K562 (cell line): ENCODE results near the gene RNF224. TPM values are rescaled to one million over a fixed set of nuclear protein-coding genes. Genes with fewer than 3 reads are reported as not detected.
A peak's percentile ranks its signal among the peaks of the same experiment; 100 is the strongest.

Source experiments
- ATAC-seq: fragments of 200-7000 bp; cut with Tn5 transposase; 3 replicates; pipeline ENCODE4 v1.9.1; 2020; ENCODE audit warnings: moderate library complexity
- BruUV-seq: library from RNA; stranded (reverse); fragments of 400-500 nt; replicated peaks from 2 replicates; lab custom pipeline; 2021; lab: Mats Ljungman, UMichigan
- CTCF ChIA-PET: fragments of 300-600 bp; formaldehyde crosslinking; extraction: SDS; loops from one replicate; lab custom pipeline; 2021; ENCODE audit warnings: low intra/inter-chr PET ratio; lab: Yijun Ruan, JAX
- POLR2A ChIA-PET: fragments of 300-600, 350-650 bp; sonication (Branson Sonifier 250); formaldehyde crosslinking; extraction: SDS; loops from one replicate; lab custom pipeline; 2021; ENCODE audit warnings: antibody characterized with exemption, inconsistent platforms; lab: Yijun Ruan, JAX
- DNase-seq, 4 experiments: peaks; one replicate each; pipeline versions ENCODE4 v3.0.0 to v3.0.0-alpha.2; 2011 to 2018; ENCODE audit warnings: low spot score in 3 of 4, mixed read lengths in 3 of 4; ENCODE audit errors: extremely low read depth in 1 of 4
- FAIRE-seq: peaks from 2 replicates; lab custom pipeline; 2011; peaks lifted over from hg19 to GRCh38; lab: Jason Lieb, UNC
- H2AFZ ChIP-seq: 2 replicates; pipeline ENCODE4 v1.6.0; 2011; ENCODE audit warnings: low read depth, low read length, control low read depth, inconsistent platforms
- H3K27ac ChIP-seq: fragments of 200-600 bp; 3 replicates; pipeline ENCODE4 v1.8.0; 2011; ENCODE audit warnings: low read depth, mild to moderate bottlenecking, control low read depth, inconsistent platforms, low read length, moderate library complexity, mixed read lengths; ENCODE audit errors: extremely low read depth
- H3K27me3 ChIP-seq, 2 experiments: fragments of 300-600 bp in 1 of 2; 2 replicates in 1 of 2; 3 replicates in 1 of 2; pipeline versions ENCODE4 v1.6.0 to v1.8.0; 2011; ENCODE audit warnings: inconsistent platforms in 2 of 2, low read length in 2 of 2, mild to moderate bottlenecking in 1 of 2, mixed read lengths in 1 of 2, moderate library complexity in 1 of 2; ENCODE audit not compliant: control insufficient read depth in 2 of 2, insufficient read depth in 2 of 2
- H3K36me3 ChIP-seq: fragments of 300-600 bp; 3 replicates; pipeline ENCODE4 v1.8.0; 2011; ENCODE audit warnings: mild to moderate bottlenecking, low read length, inconsistent platforms; ENCODE audit not compliant: control insufficient read depth, insufficient read depth
- H3K4me1 ChIP-seq, 2 experiments: fragments of 200-600 bp in 1 of 2; replicated peaks in 1 of 2; 2 replicates in 1 of 2; 3 replicates in 1 of 2; pipeline versions ENCODE4 v1.5.1 to v1.8.0; 2011; ENCODE audit warnings: inconsistent platforms in 2 of 2, low read length in 2 of 2, mild to moderate bottlenecking in 1 of 2, mixed read lengths in 1 of 2, moderate library complexity in 1 of 2; ENCODE audit not compliant: control insufficient read depth in 2 of 2, insufficient read depth in 2 of 2
- H3K4me2 ChIP-seq: 2 replicates; pipeline ENCODE4 v1.6.1; 2011; ENCODE audit warnings: low read length, control low read depth, inconsistent platforms, mixed read lengths; ENCODE audit not compliant: insufficient read depth
- H3K4me3 ChIP-seq: fragments of 200-600 bp; sonication (generic), shearing (Covaris generic); 2 replicates; pipeline ENCODE4 v1.5.1; 2016; ENCODE audit warnings: control low read depth, inconsistent platforms
- H3K79me2 ChIP-seq: fragments of 200-600 bp; 3 replicates; pipeline ENCODE4 v1.8.0; 2011; ENCODE audit warnings: low read length, inconsistent platforms; ENCODE audit not compliant: control insufficient read depth, insufficient read depth
- H3K9ac ChIP-seq, 2 experiments: 2 replicates each; pipeline versions ENCODE4 v1.6.0 to v1.6.1; 2011; ENCODE audit warnings: low read depth in 2 of 2, low read length in 2 of 2, control low read depth in 1 of 2, inconsistent platforms in 1 of 2, mild to moderate bottlenecking in 1 of 2, mixed read lengths in 1 of 2; ENCODE audit not compliant: insufficient read depth in 1 of 2
- H3K9me1 ChIP-seq: one replicate; pipeline ENCODE4 v1.6.0; 2011; ENCODE audit warnings: inconsistent platforms, mild to moderate bottlenecking, low read length, moderate library complexity; ENCODE audit not compliant: control insufficient read depth, insufficient read depth
- H3K9me3 ChIP-seq: replicated peaks from 2 replicates; pipeline ENCODE4 v1.5.1; 2011; ENCODE audit warnings: low read depth, low read length, inconsistent platforms; ENCODE audit not compliant: control insufficient read depth, insufficient read depth
- H4K20me1 ChIP-seq: replicated peaks from 2 replicates; pipeline ENCODE4 v1.6.1; 2011; ENCODE audit warnings: low read length, inconsistent platforms, mixed read lengths; ENCODE audit not compliant: control insufficient read depth, insufficient read depth
- BHLHE40 ChIP-seq: IDR thresholded peaks from 2 replicates; pipeline ENCODE4 v1.6.1; 2011; ENCODE audit warnings: low read length, improper control_type of control experiment
- COPS2 ChIP-seq: fragments of 450-650 bp; conservative IDR thresholded peaks from 2 replicates; pipeline ENCODE4 v1.6.1; 2016; ENCODE audit warnings: mild to moderate bottlenecking, moderate library complexity
- GABPA ChIP-seq: fragments of 200-800 bp; sonication (Bioruptor generic); conservative IDR thresholded peaks from 2 replicates; pipeline ENCODE4 v1.6.1; 2016; ENCODE audit warnings: low read depth, missing genetic modification characterization, missing compliant biosample characterization
- LEF1 ChIP-seq: fragments of 450-650 bp; IDR thresholded peaks from 2 replicates; pipeline ENCODE4 v1.6.1; 2016; ENCODE audit warnings: mild to moderate bottlenecking
- MCM2 ChIP-seq: fragments of 450-650 bp; IDR thresholded peaks from 2 replicates; pipeline ENCODE4 v1.6.1; 2017; ENCODE audit warnings: low read depth, mild to moderate bottlenecking
- MNT ChIP-seq, 2 experiments: fragments of 450-650 bp; conservative IDR thresholded peaks; 2 replicates each; pipeline ENCODE4 v1.6.1; 2017; ENCODE audit warnings: mild to moderate bottlenecking in 2 of 2, moderate library complexity in 2 of 2
- NR0B1 ChIP-seq: fragments of 450-650 bp; IDR thresholded peaks from one replicate; pipeline ENCODE4 v1.6.1; 2018; ENCODE audit warnings: mild to moderate bottlenecking, moderate library complexity; ENCODE audit not compliant: partially characterized antibody
- SMAD2 ChIP-seq: fragments of 150-350 bp; IDR thresholded peaks from 2 replicates; pipeline ENCODE4 v1.6.1; 2014; ENCODE audit warnings: low read depth, mild to moderate bottlenecking, low read length
- ZC3H11A ChIP-seq: IDR thresholded peaks from 2 replicates; pipeline ENCODE4 v1.6.1; 2012; ENCODE audit warnings: low read depth, low read length, improper control_type of control experiment
- ZNF395 ChIP-seq: fragments of 200-800 bp; sonication (Bioruptor generic); IDR thresholded peaks from 2 replicates; pipeline ENCODE4 v1.6.1; 2017; ENCODE audit warnings: missing genetic modification characterization, missing compliant biosample characterization
- WGBS: fragments of 100-300 bp; shearing (Covaris generic); methylation state at CpG from one replicate; pipeline ENCODE4 v1.1.6; 2016; ENCODE audit warnings: low coverage, mixed read lengths; ENCODE audit not compliant: insufficient coverage; ENCODE audit errors: missing lambda C conversion rate; 5-methylcytosine and 5-hydroxymethylcytosine counted together
- in situ Hi-C: fragments of 300-500 bp; cut with MboI; formaldehyde crosslinking; loops from 4 replicates; pipeline ENCODE4 v1.15.0; 2018; ENCODE audit warnings: inconsistent platforms, mixed read lengths
- intact Hi-C: fragments of 100-400 bp; cut with micrococcal nuclease; formaldehyde crosslinking; loops from 2 replicates; pipeline ENCODE4 v1.14.2; 2022
- polyA plus RNA-seq, 8 experiments: library from polyadenylated mRNA; depleted of rRNA in 4 of 8; stranded (reverse) in 5 of 8; unstranded in 3 of 8; fragments of >200 nt; fragmentation: Nextera tagmentation in 2 of 8; fragmentation: Illumina TruSeq in 1 of 8; extraction: Ambion mirVana in 2 of 8; extraction: Trizol in 1 of 8; gene quantifications; 2 replicates each; pipeline versions ENCODE4 v1.2.1 to v1.2.3, GENCODE V29; 2011 to 2014; ENCODE audit warnings: inconsistent platforms in 1 of 8, missing spikeins in 1 of 8
- total RNA-seq, 7 experiments: library from RNA; depleted of rRNA in 6 of 7; stranded (reverse); fragments of >200 nt in 6 of 7; fragmentation: Illumina TruSeq in 2 of 7; extraction: Trizol in 2 of 7; gene quantifications; 2 replicates each; pipeline versions ENCODE4 v1.2.1 to v1.2.3, GENCODE V29; 2011 to 2021; ENCODE audit warnings: low replicate concordance in 1 of 7
- TF ChIP-seq, protein P1 (sequence below): fragments of 250-450 bp; sonication (Bioruptor Pico); IDR thresholded peaks from 2 replicates; pipeline ENCODE4 v1.8.0; 2022; ENCODE audit warnings: moderate library complexity, mild to moderate bottlenecking, inconsistent platforms

The RNF224 gene
- total and polyA plus RNA-seq, 9 of the 15 experiments (the other 6 are each of a cell fraction or from before 2014, with no cell fraction given): not detected

DNA sequence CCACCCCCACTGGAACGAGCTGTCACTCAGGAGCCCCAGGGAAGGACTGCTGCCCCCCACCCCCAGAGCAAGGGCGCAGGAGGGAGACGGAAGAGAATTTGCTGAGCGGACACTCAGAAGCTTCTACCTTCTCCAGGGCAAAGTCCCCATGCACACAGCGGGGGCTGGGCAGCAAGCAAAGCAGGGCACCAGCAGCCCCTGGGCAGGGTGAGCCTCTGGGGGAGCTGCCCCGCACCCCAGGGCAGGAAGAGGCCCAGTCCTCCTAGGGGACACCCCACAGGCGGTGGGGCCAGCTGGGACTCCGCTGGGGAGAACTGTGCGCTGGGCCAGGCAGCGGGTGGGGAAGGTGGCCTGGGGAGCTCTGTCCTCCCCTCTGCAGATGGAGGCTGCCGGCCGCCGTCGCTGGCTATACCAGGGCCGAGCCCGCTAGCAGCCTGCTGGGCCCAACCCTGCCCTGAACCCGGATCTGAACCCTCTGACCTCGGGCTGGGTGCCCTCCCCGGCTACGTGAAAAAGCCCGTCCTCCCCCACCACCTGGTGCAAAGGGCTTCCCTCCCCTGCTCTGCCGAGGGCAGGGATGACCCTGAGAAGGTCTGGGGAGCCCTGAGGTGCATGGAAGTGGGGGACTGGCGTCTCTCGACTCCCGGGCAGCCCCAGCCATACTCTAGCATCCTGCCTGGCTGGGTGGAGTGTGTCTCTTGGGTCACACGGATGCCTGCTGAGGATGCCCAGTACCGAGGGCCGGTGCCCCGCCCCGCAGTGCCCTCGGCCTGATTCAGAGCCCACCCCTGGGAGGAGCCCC, 2.8 kb downstream of the RNF224 start (continued):
- TF ChIP-seq ZNF395: no peak
- TF ChIP-seq, all 486 proteins: peak for 5

DNA sequence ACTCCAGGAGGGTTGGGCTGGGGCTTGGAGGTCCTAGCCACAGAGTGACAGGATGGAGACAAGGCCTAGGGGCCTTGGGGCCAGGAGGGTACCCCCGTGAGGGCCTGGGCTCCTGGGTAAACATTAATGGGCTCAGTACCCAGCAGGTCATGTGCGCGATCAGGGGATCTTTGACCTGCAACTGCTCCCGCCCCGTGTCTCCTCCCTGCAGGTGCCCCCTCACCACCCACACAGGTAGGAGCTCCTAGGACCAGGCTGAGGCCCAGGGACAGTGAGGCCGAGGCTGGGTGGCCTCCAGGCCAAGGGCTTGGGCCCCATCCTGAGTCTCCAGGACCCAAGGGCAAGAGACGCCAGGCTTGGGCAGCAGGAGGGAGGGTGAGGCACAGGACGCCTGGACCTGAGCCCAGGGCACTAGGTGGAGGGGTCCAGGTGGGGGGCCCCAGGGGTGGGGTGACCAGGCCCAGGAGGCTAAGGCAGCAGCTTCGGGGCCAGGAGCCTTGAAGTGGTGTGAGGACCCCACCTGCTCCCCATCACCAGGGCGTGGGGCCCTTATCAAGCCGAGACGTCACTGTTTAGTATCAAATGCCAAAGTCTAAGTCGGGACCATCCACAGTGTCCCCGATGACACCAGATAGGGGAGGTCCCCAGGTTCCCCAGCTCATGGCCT, 3.5 kb downstream of the RNF224 start, which contains the start of gene SLC34A3:
Gene SLC34A3, plus strand, starts transcription at position 197 of the 667 bp plus-strand sequence. CDS start 802 bp downstream, outside the sequence.
- DNase-seq (no peak), ATAC-seq (no peak), FAIRE-seq (no peak)
- Histone ChIP-seq H3K9me3 (no peaks in the 10 kb centered on the region), H3K4me2 (no peak within 1 kb of the TSS), H3K36me3 (no peaks in the 10 kb centered on the region), H3K4me1 (peaks cover 13 to 100% of the 10 kb centered on the region in 2 experiments), H3K79me2 (no peaks in the 10 kb centered on the region), H3K4me3 (no peak within 1 kb of the TSS), H2AFZ (no peak within 1 kb of the TSS), H4K20me1 (no peaks in the 10 kb centered on the region), H3K9ac (peak within 1 kb of the TSS in 1 of 2 experiments; percentile 63; a peak in 2 of 4 replicates), H3K27ac (no peak within 1 kb of the TSS), H3K27me3 (no peaks in the 10 kb centered on the region)
- in situ Hi-C loops (loop anchor here (25.0 kb wide), 1 partner anchor 444 kb away; the partner anchor contains the start of genes CCDC183 and TMEM141), intact Hi-C loops (no loop called here)
- no TSS peak for BruUV-seq
- WGBS: 64% methylated on average over 13 of the region's 14 CpGs
- TF ChIP-seq ZC3H11A (no peak), MCM2 (no peak), NR0B1 (no peak), GABPA (tag) (no peak), SMAD2 (no peak), BHLHE40 (no peak), LEF1 (no peak), COPS2 (no peak), MNT (conservative IDR thresholded peaks at IDR 0.05) (no peak)
- TF ChIP-seq, protein P1, sequence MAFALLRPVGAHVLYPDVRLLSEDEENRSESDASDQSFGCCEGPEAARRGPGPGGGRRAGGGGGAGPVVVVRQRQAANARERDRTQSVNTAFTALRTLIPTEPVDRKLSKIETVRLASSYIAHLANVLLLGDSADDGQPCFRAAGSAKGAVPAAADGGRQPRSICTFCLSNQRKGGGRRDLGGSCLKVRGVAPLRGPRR (CRISPR knock-in tag): no peak
- TF ChIP-seq, all 486 proteins: peak for 0
- ChIA-PET POLR2A (interaction anchor here (0.6 to 1.6 kb wide), 4 partner anchors 10 to 731 kb away, joined by 3 to 9 read pairs (median 3); partner anchors contain the start of gene TUBB4B), CTCF (no interaction called here)
- peaks cover 3% of the 10 kb centered on the region for H3K9me1 ChIP-seq
